ENCODE data around the gene OR6C70.
A peak's percentile ranks its signal among the peaks of the same experiment; 100 is the strongest.

The OR6C70 gene

GRCh38 chr12:55470088-55470829 is at the start of gene OR6C70:
Gene OR6C70 (minus strand): TSS chr12:55470138. CDS start chr12:55470138, 0 bp downstream.
- peak; percentile 48 for DNase-seq (ENCODE audit: low read depth)
- no peak for TF ChIP-seq CTCF (IDR thresholded peaks at IDR 0.05; ENCODE audit: insufficient read depth, low read depth, low read length, missing control alignments)
- H3K4me3 ChIP-seq (ENCODE audit: low read length): no peak within 1 kb of the TSS

- no peak overlapping the region for H3K4me3 ChIP-seq (ENCODE audit: low read length)
- no peak for DNase-seq (ENCODE audit: low read depth)
- no peak for TF ChIP-seq CTCF (IDR thresholded peaks at IDR 0.05; ENCODE audit: insufficient read depth, low read depth, low read length, missing control alignments)
Observed at GRCh38 chr12:55516391-55516790, 46.5 kb upstream of the OR6C70 start.

- TF ChIP-seq CTCF (IDR thresholded peaks at IDR 0.05; ENCODE audit: insufficient read depth, low read depth, low read length, missing control alignments): peak; percentile 11
- H3K4me3 ChIP-seq (ENCODE audit: low read length): no peak overlapping the region
- DNase-seq (ENCODE audit: low read depth): no peak
Observed at GRCh38 chr12:55515696-55516095, 45.8 kb upstream of the OR6C70 start.

DNA sequence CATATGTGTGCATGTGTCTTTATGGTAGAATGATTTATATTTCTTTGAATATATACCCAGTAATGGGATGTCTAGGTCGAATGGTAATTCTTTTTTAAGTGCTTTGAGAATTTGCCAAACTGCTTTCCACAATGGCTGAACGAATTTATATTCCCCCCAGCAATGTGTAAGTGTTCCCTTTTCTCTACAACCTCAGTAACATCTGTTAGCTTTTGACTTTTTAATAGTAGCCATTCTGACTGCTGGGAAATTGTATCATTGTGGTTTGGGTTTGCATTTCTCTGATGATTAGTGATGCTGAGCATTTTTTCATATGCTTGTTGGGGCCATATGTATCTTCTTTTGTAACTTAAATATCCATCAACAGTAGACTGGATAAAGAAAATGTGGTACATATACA is 31.7 kb upstream of the OR6C70 start:
- TF ChIP-seq CTCF (IDR thresholded peaks at IDR 0.05; ENCODE audit: insufficient read depth, low read depth, low read length, missing control alignments): no peak
- DNase-seq (ENCODE audit: low read depth): no peak
- no peak overlapping the region for H3K4me3 ChIP-seq (ENCODE audit: low read length)

- DNase-seq (ENCODE audit: low read depth): no peak
- H3K4me3 ChIP-seq (ENCODE audit: low read length): no peak overlapping the region
- no peak for TF ChIP-seq CTCF (IDR thresholded peaks at IDR 0.05; ENCODE audit: insufficient read depth, low read depth, low read length, missing control alignments)
Observed at GRCh38 chr12:55499810-55500252, 29.9 kb upstream of the OR6C70 start.

- no peak for TF ChIP-seq CTCF (IDR thresholded peaks at IDR 0.05; ENCODE audit: insufficient read depth, low read depth, low read length, missing control alignments)
- DNase-seq (ENCODE audit: low read depth): no peak
- H3K4me3 ChIP-seq (ENCODE audit: low read length): no peak overlapping the region
Observed at GRCh38 chr12:55499231-55499630, 29.3 kb upstream of the OR6C70 start.

DNA sequence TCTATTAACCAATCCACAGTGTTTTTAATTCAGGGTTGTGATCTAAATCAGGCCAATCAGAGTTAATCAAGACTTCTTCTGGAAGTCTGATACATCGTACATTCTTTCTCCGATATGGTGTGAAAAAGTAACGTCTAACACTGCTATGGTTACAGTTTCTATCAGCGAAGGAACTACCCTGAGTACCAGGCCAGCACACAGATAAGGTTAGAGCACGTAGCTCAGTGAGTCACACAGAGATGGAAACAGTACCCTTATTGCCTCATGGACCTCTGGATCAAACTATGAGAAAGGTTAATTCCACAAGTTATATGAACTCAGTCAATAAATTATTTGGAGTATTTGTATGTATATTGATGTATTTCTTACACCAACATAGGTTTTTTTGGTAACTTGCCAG is 25.6 kb upstream of the OR6C70 start:
- no peak overlapping the region for H3K4me3 ChIP-seq (ENCODE audit: low read length)
- TF ChIP-seq CTCF (IDR thresholded peaks at IDR 0.05; ENCODE audit: insufficient read depth, low read depth, low read length, missing control alignments): no peak
- no peak for DNase-seq (ENCODE audit: low read depth)
